GM21367 (cell line): Measurements from ENCODE around the gene PPM1F.
"Not testable (repeated sequence)": the region's sequence is repeated elsewhere in the genome, so short reads cannot be mapped to it uniquely, and the experiment has no call there.

Experiments used
- ATAC-seq: cut with Tn5 transposase; IDR thresholded peaks from one replicate; pipeline ENCODE4 v1.9.1; 2021; ENCODE audit not compliant: unreplicated experiment

The PPM1F gene

DNA sequence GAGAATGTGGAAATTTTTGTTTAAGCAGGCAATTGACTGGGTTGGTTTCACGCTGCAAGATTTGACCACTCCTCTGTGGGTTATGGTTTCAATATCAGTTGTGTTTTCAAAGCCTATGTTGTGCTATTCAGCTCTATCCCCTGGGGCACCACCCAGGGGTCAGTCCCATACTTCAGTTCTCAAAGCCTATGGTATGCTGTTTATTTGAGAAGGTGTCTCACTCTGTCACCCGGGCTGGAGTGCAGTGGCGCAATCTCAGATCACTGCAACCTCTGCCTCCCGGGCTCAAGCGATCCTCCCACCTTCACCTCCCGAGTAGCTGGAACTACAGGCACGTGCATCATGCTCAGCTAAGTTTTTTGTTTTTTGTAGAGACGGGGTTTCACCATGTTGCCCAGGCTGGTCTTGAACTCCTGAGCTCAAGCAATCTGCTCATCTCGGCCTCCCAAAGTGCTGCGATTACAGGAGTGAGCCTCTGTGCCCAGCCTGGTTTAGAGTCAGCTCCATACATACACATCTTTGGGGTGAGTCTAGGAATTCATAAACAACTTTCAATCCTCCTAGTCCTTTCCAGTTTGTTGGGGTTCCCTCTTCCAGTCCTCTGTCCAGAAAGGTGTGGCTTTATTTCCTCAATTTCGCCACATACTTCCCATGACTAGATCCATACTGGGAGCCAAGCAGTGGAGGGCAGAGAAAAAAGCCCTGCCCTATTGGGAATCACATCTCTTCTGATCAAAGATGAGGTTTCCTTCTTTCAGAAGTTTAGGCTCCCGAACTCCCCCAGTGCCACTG lies 50.2 kb downstream of the PPM1F start:
- no peak for ATAC-seq

DNA sequence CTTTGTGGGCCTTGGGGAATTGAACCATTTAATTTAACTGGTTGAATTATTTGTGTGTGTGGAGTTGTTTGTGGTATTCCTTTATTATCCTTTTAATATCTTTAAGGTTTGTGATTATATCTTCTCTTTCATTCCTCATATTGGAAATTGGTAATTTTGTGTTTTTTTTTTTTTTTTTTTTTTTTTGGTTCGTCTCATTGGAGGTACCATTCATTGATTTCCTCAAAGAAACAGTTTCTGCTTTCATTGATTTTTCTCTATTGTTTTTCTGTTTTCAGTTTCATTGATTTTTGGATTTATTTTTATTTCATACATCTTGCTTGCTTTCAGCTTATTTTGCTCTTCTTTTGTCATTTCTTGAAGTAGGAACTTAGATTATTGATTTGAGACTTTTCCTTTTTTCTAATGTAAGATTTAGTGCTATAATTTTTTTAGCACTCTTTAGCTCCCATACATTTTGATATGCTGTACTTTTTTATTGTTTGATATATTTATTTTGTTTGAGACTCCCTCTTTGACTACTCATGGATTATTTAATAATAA lies 54.2 kb downstream of the PPM1F start:
- no peak for ATAC-seq

DNA sequence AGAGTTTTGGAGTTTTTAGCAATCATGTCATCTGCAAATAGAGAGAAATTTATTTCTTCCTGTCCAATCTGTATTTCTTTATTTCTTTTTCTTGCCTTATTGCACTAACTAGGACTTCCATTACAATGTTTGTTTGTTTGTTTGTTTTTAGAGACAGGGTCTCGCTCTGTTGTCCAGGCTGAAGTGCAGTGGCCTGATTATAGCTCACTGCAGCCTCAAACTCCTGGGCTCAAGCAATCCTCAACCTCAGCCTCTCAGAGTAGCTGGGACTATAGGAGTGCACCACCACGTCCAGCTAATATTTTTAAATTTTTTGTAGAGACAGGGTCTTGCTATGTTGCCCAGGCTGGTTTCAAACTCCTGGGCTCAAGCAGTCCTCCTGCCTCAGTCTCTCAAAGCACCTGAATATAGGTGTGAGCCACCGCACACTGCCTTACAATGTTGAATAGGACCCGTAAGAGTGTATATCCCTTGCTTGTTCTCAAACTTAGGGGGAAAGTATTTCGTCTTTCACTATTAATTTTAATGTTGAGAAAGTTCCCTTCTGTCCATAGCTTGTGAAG lies 55.6 kb downstream of the PPM1F start:
- ATAC-seq: no peak

DNA sequence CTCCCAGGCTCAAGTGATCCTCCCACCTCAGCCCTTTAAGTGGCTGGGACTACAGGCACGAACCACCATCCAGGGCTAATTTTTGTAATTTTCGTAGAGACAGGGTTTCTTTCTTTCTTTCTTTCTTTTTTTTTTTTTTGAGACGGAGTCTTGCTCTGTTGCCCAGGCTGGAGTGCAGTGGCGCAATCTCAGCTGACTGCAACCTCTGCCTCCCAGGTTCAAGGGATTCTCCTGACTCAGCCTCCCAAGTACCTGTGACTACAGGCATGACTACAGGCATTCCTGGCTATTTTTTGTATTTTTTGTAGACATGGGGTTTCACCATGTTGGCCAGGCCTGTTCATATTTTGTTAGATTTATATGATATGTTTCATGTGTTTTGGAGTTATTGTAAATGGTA lies 56.4 kb downstream of the PPM1F start:
- not testable (repeated sequence) for ATAC-seq

DNA sequence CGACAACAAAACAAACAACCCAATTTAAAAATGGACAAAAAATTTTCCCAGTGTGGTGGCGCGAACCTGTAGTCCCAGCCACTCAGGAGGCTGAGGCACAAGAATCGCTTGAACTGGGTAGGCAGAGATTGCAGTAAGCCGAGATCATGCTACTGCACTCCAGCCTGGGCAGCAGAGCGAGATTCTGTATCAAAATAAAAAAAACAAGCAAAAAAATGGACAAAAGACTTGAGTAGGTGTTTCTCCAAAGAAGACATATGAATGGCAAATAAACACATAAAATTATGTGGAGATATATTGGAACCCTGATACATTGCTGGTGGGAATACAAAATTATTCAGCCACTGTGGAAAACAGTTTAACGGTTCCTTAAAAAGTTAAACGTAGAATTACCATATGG lies 57.8 kb downstream of the PPM1F start:
- no peak for ATAC-seq

- no peak for ATAC-seq
Measured at GRCh38 chr22:21889251-21889990, 63.2 kb downstream of the PPM1F start.

GRCh38 chr22:21887841-21888240 lies 64.8 kb downstream of the PPM1F start:
- no peak for ATAC-seq

DNA sequence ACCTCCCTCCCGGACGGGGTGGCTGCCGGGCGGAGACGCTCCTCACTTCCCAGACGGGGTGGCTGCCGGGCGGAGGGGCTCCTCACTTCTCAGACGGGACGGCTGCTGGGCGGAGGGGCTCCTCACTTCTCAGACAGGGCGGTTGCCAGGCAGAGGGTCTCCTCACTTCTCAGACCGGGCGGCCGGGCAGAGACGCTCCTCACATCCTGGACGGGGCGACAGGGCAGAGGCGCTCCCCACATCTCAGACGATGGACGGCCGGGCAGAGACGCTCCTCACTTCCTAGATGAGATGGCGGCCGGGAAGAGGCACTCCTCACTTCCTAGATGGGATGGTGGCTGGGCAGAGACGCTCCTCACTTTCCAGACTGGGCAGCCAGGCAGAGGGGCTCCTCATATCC lies 68.7 kb downstream of the PPM1F start:
- not testable (repeated sequence) for ATAC-seq

- not testable (repeated sequence) for ATAC-seq
Measured at GRCh38 chr22:21882754-21883333, 69.8 kb downstream of the PPM1F start.

- no peak for ATAC-seq
Measured at GRCh38 chr22:21881841-21882753, 70.6 kb downstream of the PPM1F start.

DNA sequence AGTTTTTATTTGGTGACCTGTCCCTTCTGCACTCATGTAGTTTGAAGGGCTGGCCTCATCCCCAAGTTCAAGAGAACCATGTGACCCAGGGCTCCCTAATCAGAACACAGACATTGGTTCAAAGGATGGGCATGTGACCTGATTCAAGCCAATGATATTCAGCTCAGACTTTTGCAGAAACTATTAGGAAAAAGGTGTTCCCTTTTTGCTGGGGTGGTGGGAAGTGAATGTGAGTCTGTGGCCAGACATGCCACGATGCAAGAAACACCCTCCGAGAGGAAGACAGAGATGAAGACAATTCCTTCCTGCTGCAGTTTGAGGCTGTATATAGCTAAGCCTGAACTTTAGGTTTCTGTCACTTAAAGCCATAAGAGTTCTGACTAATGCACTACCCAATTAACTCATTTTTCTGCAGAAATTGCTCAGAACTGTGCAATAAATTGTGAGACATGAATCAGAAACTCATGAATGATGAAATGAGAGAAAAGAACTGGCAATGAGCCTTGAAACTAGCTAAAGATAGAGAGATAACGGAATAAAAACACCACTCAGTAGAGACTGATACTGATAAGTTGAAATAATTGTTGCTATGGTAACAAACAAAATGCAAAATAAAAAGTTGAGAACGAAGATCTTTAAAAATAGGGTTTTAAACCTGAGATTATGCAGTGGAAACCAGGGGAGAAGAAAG lies 76.0 kb downstream of the PPM1F start:
- ATAC-seq: no peak

- ATAC-seq: not testable (repeated sequence)
Measured at GRCh38 chr22:21874953-21875352, 77.7 kb downstream of the PPM1F start.

DNA sequence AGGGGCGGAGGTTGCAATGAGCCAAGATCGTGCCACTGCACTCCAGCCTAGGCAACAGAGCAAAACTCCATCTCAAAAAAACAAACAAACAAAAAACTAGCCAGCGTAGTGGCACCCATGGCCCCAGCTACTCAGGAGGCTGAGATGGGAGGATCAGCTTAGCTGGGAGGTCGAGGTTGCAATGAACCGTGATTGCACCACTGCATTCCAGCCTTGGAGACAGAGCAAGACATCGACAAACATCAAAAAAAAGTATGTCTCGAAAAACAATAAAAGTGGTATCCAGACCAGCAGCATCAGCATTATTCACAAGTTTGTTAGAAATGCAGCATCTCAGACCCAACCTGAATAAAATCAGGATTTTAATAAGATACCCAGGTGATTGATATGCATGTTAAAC lies 79.0 kb downstream of the PPM1F start:
- ATAC-seq: no peak

- ATAC-seq: not testable (repeated sequence)
Measured at GRCh38 chr22:21872741-21873140, 79.9 kb downstream of the PPM1F start.
